ENCODE data around the gene TMEM100.
"Not testable (repeated sequence)": the region's sequence is repeated elsewhere in the genome, so short reads cannot be mapped to it uniquely, and the experiment has no call there.

Gene TMEM100

DNA sequence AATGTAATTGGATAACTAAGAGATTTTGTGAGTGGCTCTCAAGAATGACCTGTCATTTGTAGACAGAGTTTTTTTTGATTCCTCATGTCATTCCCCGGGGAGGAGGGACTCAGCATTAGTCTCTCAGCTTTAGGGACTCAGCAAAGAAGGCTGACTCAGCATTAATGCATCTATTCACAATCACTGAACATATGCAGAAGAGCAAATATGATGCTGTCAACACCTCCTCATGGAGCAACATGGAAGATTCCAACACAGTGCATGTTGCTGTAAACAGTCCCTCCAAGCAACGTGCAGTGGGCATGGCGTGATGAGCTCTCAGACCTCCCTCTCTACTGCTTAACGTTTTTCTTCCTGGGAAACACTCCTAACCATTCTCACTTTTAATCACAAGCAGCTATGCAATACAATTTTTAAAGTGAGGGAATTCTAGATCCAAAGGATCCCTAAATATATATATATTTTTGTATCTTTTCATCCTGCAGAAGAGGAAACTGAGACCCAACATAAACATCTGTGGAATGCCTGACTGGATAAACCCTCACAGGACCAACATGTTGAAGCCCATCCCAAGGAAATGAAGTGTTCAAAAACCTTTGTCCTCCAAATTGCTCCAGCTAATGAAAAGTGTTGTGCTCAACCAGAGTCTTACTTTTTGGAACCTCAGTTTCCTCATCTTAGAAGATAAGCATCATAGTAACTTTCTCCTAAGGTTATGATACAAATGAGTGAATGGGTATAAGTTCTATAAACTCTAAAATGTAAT, 38.9 kb downstream of the TMEM100 start:
- no peak for DNase-seq (ENCODE audit: low spot score)

DNA sequence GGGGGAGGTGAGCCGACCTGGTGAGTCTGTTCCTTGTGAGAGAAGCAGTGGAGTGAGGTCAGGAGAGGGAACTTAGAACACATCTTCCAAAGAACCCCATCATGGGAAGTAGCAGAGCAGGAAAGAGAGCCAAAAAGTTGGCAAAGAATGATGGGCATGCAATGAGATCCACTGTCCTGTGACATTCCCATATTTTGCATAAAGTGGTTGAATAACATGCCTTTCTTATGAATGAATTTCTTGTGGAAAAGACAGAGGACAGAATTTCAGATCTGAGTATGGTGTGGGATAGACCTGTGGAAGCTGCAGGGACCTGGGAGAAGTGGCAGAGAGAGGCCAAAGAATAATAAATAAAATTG, 41.3 kb downstream of the TMEM100 start:
- DNase-seq (ENCODE audit: low spot score), result no peak

DNA sequence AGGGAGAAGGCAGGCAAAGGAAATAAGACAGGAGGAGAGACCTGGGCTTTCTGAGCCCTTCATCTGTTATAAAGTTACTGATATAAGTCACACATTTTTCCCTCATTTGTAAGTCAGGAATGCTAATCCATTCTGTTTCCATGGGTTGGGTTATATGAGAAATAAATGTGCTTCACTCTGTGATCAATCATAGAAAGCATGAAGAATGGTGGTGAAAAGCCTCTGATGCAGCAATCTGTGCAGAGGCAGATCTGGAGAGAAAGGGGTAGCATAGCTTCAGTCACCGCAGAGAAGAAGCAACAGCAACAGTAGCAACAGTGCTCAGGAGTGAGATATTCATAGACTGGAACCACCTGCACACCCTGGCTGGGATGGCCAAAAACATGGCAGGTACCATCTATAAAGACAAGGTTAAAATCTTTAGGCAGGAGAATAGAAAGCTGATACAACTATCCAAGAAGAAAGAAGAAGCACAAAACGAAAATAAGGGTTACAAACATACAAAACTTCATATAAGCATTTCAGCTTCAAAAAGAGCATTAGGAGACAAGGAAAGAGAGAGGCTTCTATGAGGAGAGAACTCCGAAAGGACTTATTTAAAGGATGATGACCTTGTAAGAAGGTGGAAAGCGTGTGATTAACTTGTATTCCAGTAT, 41.9 kb downstream of the TMEM100 start:
- no peak for DNase-seq (ENCODE audit: low spot score)

DNA sequence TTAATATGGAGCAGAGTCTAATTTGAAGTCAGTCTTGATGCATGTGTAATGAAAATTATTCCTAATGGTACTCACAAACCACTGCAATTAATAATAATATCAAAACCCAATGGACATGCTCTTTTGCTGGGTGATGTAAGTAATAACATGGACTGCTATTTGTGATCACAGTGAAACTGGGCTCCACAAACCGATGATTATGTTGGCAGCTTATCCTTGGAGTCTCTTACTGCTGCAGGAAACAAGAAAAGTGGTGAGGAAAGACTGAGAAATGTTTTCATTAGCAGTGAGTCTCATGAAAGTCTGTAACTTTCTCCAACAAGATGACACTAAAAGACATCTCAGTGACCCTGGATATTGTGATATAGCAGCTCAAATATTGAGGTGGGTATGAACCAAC, 45.2 kb downstream of the TMEM100 start:
- no peak for DNase-seq (ENCODE audit: low spot score)

DNA sequence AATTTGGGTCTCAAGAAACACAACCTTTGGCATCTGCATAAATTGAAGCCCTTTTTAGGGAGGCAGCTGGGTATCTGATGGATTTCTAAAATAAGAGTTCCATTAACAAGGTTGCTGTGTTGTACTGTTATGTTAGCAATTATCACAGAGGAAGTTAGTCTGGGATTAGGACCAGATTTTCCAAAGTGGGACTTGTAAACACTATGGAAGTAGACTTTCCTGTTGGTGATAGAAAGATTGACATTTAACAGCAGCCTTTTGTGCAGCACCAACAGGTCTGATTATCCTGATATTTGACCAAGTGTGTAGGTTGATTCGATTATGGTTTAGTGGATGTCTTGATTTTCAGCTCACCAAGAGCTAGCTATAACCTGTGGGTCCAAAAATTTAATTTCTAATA, 46.4 kb downstream of the TMEM100 start:
- no peak for DNase-seq (ENCODE audit: low spot score)

DNA sequence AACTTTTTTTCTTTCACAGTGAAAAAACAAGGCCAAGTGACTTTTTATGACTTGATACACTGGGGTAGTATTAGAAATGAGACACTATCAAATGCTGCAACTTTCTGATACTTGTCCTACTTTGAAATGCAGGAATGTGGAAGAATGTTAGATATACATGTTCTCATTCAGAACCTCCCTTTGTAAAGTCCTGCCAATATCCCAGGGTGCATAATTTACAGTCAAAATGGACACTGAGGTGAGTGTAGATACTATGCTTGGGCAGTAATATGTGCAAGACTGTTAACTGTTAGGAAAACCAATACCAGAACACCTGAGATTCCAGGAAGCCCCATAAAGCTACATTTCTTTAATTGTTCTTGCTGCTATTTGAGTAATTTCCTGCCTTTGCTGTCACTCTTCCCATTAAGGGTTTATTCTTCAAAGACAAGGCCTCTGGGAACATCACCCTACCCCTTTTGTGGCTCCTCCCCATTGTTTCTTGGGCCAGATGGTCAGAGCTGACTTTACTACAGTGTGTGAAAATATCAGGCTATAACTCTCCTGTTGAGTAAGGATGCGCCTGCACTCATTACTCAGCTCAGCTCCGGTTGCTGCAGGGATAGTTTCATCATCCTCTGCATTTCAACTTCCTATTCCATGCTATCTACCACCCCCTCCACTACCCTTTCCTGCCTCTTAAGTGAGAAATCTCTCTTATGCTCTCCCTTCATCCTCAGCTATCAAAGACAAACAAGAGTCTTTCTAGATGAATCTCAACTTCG, 48.7 kb downstream of the TMEM100 start:
- DNase-seq (ENCODE audit: low spot score), result no peak

DNA sequence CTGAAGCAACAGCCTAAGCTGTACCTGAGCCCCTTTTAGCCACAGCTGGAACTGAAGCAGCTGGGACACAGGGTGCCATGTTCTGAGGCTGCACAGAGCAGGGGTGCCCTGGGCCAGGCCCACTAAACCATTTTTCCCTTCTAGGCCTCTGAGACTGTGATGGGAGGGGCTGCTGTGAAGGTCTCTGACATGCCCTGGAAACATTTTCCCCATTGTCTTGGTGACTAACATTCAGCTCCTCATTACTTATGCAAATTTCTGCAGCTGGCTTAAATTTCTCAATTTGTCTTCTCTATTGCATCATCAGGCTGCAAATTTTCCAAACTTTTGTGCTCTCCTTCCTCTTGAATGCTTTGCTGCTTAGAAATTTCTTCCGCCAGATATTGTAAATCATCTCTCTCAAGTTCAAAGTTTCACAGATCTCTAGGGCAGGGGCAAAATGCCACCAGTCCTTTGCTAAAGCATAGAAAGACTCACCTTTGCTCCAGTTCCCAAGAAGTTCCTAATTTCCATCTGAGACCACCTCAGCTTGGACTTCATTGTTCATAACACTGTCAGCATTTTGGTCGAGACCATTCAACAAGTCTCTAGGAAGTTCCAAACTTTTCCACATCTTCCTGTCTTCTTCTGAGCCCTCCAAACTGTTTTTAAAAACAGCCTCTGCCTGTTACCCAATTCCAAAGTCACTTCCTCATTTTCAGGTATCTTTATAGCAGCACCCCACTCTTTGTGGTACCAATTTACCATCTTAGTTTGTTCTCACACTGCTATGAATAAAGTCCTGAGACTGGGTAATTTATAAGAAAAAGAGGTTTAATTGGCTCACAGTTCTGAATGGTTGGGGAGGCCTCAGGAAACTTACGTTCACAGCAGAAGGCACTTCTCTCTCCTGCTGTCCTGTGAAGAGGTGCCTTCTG, 49.8 kb downstream of the TMEM100 start:
- DNase-seq (ENCODE audit: low spot score), result no peak

DNA sequence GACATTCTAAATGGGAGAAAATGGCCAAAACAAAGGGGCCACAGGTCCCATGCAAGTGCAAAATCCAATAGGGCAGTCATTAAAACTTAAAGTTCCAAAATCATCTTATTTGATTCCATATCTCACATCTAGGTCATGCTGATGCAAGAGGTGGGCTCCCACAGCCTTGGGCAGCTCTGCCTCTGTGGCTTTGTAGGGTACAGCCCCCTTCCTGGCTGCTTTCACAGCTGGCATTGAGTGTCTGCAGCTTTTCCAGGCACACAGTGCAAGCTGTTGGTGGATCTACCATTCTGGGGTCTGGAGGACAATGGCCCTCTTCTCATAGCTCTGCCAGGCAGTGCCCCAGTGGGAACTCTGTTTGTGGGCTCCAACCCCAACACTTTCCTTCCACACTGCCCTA, 50.7 kb downstream of the TMEM100 start:
- DNase-seq (ENCODE audit: low spot score), result not testable (repeated sequence)

All from CD4-positive, alpha-beta T cell treated with Interleukin-6 at 100 ng/mL for 8 hours (primary cell).